CD4-positive, alpha-beta T cell treated with Interleukin-15 for 1 hour (primary cell): ENCODE results near the gene PGBD5.
"Not testable (repeated sequence)": the region's sequence is repeated elsewhere in the genome, so short reads cannot be mapped to it uniquely, and the experiment has no call there.

ENCODE experiments used
- DNase-seq: peaks from one replicate; pipeline ENCODE4 v3.0.0-alpha.2; 2020

Gene PGBD5

GRCh38 chr1:230426246-230427093 lies at the start of gene PGBD5:
Gene PGBD5 (minus strand): TSS chr1:230426332. CDS start chr1:230425928, 404 bp downstream.
- DNase-seq, result peak; percentile 20

- not testable (repeated sequence) for DNase-seq
Observed at GRCh38 chr1:230474924-230475323, 48.8 kb upstream of the PGBD5 start.

GRCh38 chr1:230470750-230471149 lies 44.6 kb upstream of the PGBD5 start:
- not testable (repeated sequence) for DNase-seq

GRCh38 chr1:230469271-230469670 lies 43.1 kb upstream of the PGBD5 start:
- DNase-seq, result no peak

GRCh38 chr1:230465691-230466090 lies 39.6 kb upstream of the PGBD5 start:
- DNase-seq, result no peak

GRCh38 chr1:230464671-230465070 lies 38.5 kb upstream of the PGBD5 start:
- no peak for DNase-seq

GRCh38 chr1:230463760-230464159 lies 37.6 kb upstream of the PGBD5 start:
- no peak for DNase-seq

- no peak for DNase-seq
Observed at GRCh38 chr1:230463326-230463725, 37.2 kb upstream of the PGBD5 start.

GRCh38 chr1:230459465-230459864 lies 33.3 kb upstream of the PGBD5 start:
- DNase-seq, result no peak

GRCh38 chr1:230458509-230458908 lies 32.4 kb upstream of the PGBD5 start:
- no peak for DNase-seq

- no peak for DNase-seq
Observed at GRCh38 chr1:230456478-230456877, 30.3 kb upstream of the PGBD5 start.

GRCh38 chr1:230455291-230455690 lies 29.2 kb upstream of the PGBD5 start:
- no peak for DNase-seq

GRCh38 chr1:230453377-230453776 lies 27.2 kb upstream of the PGBD5 start:
- no peak for DNase-seq

- DNase-seq, result no peak
Observed at GRCh38 chr1:230441183-230442029, 15.3 kb upstream of the PGBD5 start.

- DNase-seq, result no peak
Observed at GRCh38 chr1:230435108-230435507, 9.0 kb upstream of the PGBD5 start.

GRCh38 chr1:230431527-230431926 lies 5.4 kb upstream of the PGBD5 start:
- DNase-seq, result no peak

GRCh38 chr1:230430499-230430898 lies 4.4 kb upstream of the PGBD5 start:
- DNase-seq, result no peak

- no peak for DNase-seq
Observed at GRCh38 chr1:230429067-230429735, 3.1 kb upstream of the PGBD5 start.

- DNase-seq, result no peak
Observed at GRCh38 chr1:230427981-230428380, 1.8 kb upstream of the PGBD5 start.

- no peak for DNase-seq
Observed at GRCh38 chr1:230427094-230427876, 1.2 kb upstream of the PGBD5 start.

- no peak for DNase-seq
Observed at GRCh38 chr1:230425252-230426091, 660 bp downstream of the PGBD5 start.
